Measurements from ENCODE around the gene BCAS3. TPM values are rescaled to one million over a fixed set of nuclear protein-coding genes. Genes with fewer than 3 reads are reported as not detected.

Gene BCAS3
- total and polyA plus RNA-seq, 2 donors (not counting 1 experiment from before 2014, with no cell fraction given): 13.9 to 73.4 TPM

- Histone ChIP-seq H4K20me1 (ENCODE audit: control insufficient read depth, insufficient read depth, low read length, poor library complexity, severe bottlenecking) (no peaks in the 10 kb centered on the region), H3K27ac (ENCODE audit: low read length in 2 of 2) (no peak overlapping the region), H3K4me1 (ENCODE audit: control insufficient read depth in 2 of 2, insufficient read depth in 2 of 2, low read length in 2 of 2) (no peaks in the 10 kb centered on the region), H3K4me3 (ENCODE audit: control extremely low read depth in 1 of 5, extremely low read depth in 1 of 5, insufficient read depth in 1 of 5, low read depth in 2 of 5, low read length in 4 of 5) (no peak overlapping the region), H3K9ac (ENCODE audit: low read length) (no peak overlapping the region), H3K79me2 (ENCODE audit: control insufficient read depth, insufficient read depth, low read length) (no peaks in the 10 kb centered on the region), H3K9me3 (ENCODE audit: control extremely low read depth in 1 of 3, control insufficient read depth in 2 of 3, insufficient read depth in 1 of 3, low read length in 2 of 3) (no peaks in the 10 kb centered on the region), H2AFZ (ENCODE audit: insufficient read depth, low read depth, low read length, poor library complexity, severe bottlenecking) (no peak overlapping the region), H3K36me3 (replicated peaks in 1 of 2; ENCODE audit: control extremely low read depth in 1 of 2, control insufficient read depth in 1 of 2, extremely low read depth in 1 of 2, insufficient read depth in 2 of 2, low read length in 1 of 2) (no peaks in the 10 kb centered on the region), H3K4me2 (replicated peaks; ENCODE audit: low read depth, low read length, poor library complexity, severe bottlenecking) (no peak overlapping the region), H3K27me3 (replicated peaks in 1 of 4; ENCODE audit: control extremely low read depth in 1 of 4, control insufficient read depth in 3 of 4, insufficient read depth in 4 of 4, low read length in 3 of 4) (no peaks in the 10 kb centered on the region)
- Mint-ChIP-seq H3K9me3 (ENCODE audit: insufficient read depth) (peaks cover 3% of the 10 kb centered on the region), H3K4me1 (no peaks in the 10 kb centered on the region), H3K27me3 (no peaks in the 10 kb centered on the region), H3K27ac (no peak overlapping the region), H3K4me3 (no peak overlapping the region)
- WGBS (ENCODE audit: insufficient coverage): no CpG with 5 or more reads among the region's 2 CpGs
- ATAC-seq (ENCODE audit: low read depth): no peak
- ChIA-PET POLR2A (no interaction called here), CTCF (no interaction called here)
- DNase-seq: no peak
- TF ChIP-seq CTCF (IDR thresholded peaks at IDR 0.05): no peak
- TF ChIP-seq EZH2 (IDR thresholded peaks at IDR 0.05; ENCODE audit: borderline replicate concordance, insufficient read depth, low read depth, low read length, poor library complexity, severe bottlenecking): no peak
- intact Hi-C loops (cut with micrococcal nuclease): no loop called here
Measured at GRCh38 chr17:61177351-61177750, 499.7 kb downstream of the BCAS3 start.

GRCh38 chr17:61178284-61178683 lies 500.6 kb downstream of the BCAS3 start:
- Histone ChIP-seq H3K27me3 (replicated peaks in 1 of 4; ENCODE audit: control extremely low read depth in 1 of 4, control insufficient read depth in 3 of 4, insufficient read depth in 4 of 4, low read length in 3 of 4) (no peaks in the 10 kb centered on the region), H3K4me3 (ENCODE audit: control extremely low read depth in 1 of 5, extremely low read depth in 1 of 5, insufficient read depth in 1 of 5, low read depth in 2 of 5, low read length in 4 of 5) (no peak overlapping the region), H3K36me3 (replicated peaks in 1 of 2; ENCODE audit: control extremely low read depth in 1 of 2, control insufficient read depth in 1 of 2, extremely low read depth in 1 of 2, insufficient read depth in 2 of 2, low read length in 1 of 2) (no peaks in the 10 kb centered on the region), H2AFZ (ENCODE audit: insufficient read depth, low read depth, low read length, poor library complexity, severe bottlenecking) (no peak overlapping the region), H3K9ac (ENCODE audit: low read length) (no peak overlapping the region), H3K4me2 (replicated peaks; ENCODE audit: low read depth, low read length, poor library complexity, severe bottlenecking) (no peak overlapping the region), H3K9me3 (ENCODE audit: control extremely low read depth in 1 of 3, control insufficient read depth in 2 of 3, insufficient read depth in 1 of 3, low read length in 2 of 3) (no peaks in the 10 kb centered on the region), H3K79me2 (ENCODE audit: control insufficient read depth, insufficient read depth, low read length) (no peaks in the 10 kb centered on the region), H3K27ac (ENCODE audit: low read length in 2 of 2) (no peak overlapping the region), H3K4me1 (ENCODE audit: control insufficient read depth in 2 of 2, insufficient read depth in 2 of 2, low read length in 2 of 2) (no peaks in the 10 kb centered on the region), H4K20me1 (ENCODE audit: control insufficient read depth, insufficient read depth, low read length, poor library complexity, severe bottlenecking) (no peaks in the 10 kb centered on the region)
- ChIA-PET POLR2A (no interaction called here), CTCF (no interaction called here)
- H3K4me1 Mint-ChIP-seq: no peaks in the 10 kb centered on the region
- no peak overlapping the region for H3K4me3 Mint-ChIP-seq
- no peaks in the 10 kb centered on the region for H3K27me3 Mint-ChIP-seq
- no CpG with 5 or more reads among the region's 1 CpG for WGBS (ENCODE audit: insufficient coverage)
- ATAC-seq (ENCODE audit: low read depth): no peak
- intact Hi-C loops (cut with micrococcal nuclease): no loop called here
- TF ChIP-seq EZH2 (IDR thresholded peaks at IDR 0.05; ENCODE audit: borderline replicate concordance, insufficient read depth, low read depth, low read length, poor library complexity, severe bottlenecking) (no peak), CTCF (IDR thresholded peaks at IDR 0.05) (no peak)
- H3K9me3 Mint-ChIP-seq (ENCODE audit: insufficient read depth): peaks cover 3% of the 10 kb centered on the region
- H3K27ac Mint-ChIP-seq: no peak overlapping the region
- DNase-seq: no peak
